Left renal pelvis (tissue), 4 donors: ENCODE results near the gene STK39. TPM values are rescaled to one million over a fixed set of nuclear protein-coding genes. Genes with fewer than 3 reads are reported as not detected.

Source experiments
- DNase-seq, 4 donors: peaks; one replicate each; pipeline ENCODE4 v3.0.0-alpha.2; 2013; ENCODE audit warnings: low read depth in 4 of 4, low spot score in 3 of 4
- polyA plus RNA-seq, 4 donors: library from polyadenylated mRNA; unstranded; fragments of 120-200 nt; gene quantifications; one replicate each; pipeline ENCODE4 v1.2.1, GENCODE V29; 2013; ENCODE audit not compliant: insufficient read length in 4 of 4

STK39 gene
- polyA plus RNA-seq, 4 donors = 30.1 to 40.2 (median 32.5) TPM

DNA sequence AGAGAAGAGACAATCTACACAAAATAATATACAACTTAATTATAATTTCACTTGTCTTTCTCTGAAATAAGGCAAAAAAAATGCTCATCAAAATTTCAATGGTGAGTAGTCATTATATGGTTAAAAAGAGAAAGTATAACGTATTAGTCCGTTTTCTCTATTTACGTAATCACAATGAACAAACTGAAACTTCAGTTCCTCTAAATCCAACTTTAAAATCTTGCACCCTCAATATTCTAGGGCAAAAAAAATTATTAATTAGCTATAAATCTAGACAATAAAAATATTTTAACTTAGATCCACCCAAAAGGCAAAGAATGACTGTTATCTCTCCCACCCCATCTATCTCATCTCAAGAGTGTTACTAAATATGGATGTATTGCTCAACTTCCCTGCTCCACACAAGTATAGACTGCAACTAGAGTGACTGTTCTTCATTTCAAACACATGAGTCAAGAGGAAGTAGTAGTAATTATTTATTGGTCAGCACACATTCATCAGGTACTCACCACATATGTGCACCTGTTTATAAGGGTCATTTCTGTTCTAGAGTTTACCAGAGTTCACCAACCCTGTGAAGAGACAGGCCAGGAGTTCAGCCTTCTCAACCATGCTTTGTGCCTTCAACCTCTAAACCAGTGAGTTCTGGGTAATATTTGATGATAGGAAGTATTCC lies 36.4 kb downstream of the STK39 start:
- no peak for DNase-seq

DNA sequence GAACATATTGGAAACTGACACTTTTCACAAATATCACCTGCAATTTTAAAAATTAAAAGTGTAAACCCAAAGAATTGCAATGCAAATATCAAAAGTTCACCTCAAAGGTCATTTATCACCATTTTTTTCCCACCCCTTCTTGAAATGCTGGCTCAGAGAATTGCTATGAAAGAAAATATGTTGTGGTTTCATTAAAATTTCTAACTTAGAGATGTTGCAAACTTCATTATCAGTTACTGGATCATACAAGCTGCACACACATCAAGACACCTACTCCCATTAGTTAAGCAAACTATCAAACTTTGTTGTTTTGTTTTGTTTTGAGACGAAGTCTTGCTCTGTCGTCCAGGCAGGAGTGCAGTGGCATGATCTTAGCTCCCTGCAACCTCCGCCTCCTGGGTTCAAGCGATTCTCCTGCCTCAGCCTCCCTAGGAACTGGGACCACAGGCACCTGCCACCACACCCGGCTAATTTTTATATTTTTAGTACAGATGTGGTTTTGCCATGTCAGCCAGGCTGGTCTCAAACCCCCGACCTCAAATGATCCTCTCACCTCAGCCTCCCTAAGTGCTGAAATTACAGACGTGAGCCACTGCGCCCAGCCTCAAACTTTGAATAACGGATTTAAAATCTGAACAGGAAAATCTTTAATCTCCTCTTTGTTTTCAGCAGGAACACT lies 37.0 kb downstream of the STK39 start:
- DNase-seq = no peak

- no peak for DNase-seq
Observed at GRCh38 chr2:168208652-168209051, 38.7 kb downstream of the STK39 start.

- DNase-seq = no peak
Observed at GRCh38 chr2:168207851-168208250, 39.5 kb downstream of the STK39 start.

DNA sequence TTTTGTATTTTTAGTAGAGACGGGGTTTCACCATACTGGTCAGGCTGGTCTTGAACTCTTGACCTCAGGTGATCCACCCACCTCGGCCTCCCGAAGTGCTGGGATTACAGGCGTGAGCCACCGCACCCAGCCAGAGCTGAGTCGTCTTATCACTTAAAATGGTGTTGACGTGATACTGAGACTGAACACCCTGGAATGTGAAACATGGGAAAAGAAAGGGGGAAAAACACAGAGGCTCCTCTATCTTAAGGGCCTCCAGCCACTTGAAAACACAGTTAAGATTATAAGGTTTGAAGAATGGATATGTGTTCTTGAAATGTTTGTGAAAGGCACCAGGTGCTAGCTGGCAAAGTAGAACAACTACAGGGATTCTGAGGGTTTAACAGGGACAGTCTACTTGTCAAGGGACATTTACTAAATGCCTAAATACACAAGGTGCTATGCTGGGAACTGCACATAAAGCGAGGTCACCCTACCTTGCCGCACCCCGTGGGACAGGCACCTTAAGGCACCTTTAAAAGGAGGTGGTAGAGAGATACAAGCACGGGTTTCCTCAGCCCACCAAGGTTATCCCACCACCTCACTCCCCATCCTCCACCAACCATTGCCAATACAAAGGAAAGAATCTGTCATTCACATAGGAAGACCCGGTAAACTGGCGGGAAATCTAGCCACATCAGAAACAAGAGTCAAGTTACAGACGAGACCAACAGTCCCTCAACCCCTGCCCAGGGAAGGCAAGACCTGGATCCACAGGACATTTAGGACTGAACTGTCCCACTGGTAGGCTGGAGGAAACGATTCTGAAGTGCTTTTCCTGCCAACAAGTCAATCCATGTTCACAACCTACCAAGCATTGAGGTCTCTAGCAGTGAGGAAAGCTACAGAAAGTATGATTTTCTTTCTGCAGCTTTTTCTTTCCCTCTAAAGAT lies 43.4 kb downstream of the STK39 start:
- no peak for DNase-seq

DNA sequence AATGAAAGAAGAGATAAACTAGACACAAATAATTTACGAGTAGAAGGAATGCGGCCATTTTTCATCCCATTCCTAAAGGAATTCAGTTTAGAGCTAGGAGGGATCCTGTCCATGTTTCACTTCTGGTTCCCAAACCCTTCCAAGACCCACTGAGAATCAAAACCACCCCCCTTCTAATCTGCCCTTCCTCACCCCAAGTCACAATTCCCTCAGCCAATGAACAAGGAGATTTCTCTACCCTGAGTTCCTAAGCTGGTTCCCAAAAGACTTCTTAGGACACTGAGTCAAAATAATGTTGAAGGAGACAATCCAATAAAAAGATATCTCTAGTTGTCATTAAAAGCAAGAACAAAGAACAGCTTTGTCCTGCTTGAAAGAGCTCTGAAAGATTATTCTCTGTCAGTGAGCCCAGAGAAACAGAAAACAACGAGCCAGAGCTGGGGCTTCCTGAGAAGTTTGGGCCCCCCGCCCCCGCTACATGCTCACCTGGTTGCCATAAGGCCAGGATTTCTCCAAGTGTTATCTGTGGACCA lies 45.7 kb downstream of the STK39 start:
- peak in 1 of 4 donors; percentile 11 for DNase-seq

- DNase-seq = peak in 1 of 4 donors; percentile 46
Observed at GRCh38 chr2:168200930-168201583, 46.3 kb downstream of the STK39 start.

DNA sequence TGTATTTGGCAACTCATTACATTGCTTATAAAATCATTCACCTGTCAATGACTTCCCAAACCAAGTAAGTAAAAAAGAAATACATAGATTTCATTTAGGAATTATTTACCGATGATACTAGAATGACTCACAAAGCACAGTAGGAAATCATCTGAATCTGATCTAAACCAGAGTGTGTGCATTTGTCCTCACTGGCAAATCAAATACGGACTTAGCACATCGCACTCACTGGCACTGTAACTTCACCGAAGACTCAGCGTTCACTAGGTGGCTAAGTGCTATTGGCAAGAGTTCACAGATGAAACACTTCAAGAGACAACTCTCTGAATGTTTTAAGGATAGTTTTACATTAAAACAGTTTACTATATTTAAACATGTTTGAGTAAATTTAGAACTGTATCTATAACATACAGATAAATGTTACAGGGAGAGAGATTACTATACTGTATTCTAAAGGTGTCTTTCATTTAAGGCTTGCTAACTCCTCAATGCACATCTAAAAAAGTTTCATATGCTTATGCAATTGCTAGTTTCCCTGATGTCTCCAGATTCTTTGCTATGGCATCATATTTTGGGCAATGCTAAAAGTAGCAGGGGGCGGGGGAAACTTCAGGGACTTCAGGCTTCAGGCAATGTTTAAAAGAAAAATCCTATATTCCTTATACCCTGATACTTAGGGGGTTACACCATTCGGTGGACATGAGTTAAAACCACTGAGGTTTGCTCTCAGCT lies 48.8 kb downstream of the STK39 start:
- no peak for DNase-seq

- DNase-seq = no peak
Observed at GRCh38 chr2:168196764-168197180, 50.6 kb downstream of the STK39 start.

- DNase-seq = no peak
Observed at GRCh38 chr2:168194784-168195522, 52.4 kb downstream of the STK39 start.

- DNase-seq = no peak
Observed at GRCh38 chr2:168192839-168193616, 54.4 kb downstream of the STK39 start.

GRCh38 chr2:168191955-168192785 lies 55.2 kb downstream of the STK39 start:
- no peak for DNase-seq

GRCh38 chr2:168190590-168191336 lies 56.6 kb downstream of the STK39 start:
- DNase-seq = no peak

DNA sequence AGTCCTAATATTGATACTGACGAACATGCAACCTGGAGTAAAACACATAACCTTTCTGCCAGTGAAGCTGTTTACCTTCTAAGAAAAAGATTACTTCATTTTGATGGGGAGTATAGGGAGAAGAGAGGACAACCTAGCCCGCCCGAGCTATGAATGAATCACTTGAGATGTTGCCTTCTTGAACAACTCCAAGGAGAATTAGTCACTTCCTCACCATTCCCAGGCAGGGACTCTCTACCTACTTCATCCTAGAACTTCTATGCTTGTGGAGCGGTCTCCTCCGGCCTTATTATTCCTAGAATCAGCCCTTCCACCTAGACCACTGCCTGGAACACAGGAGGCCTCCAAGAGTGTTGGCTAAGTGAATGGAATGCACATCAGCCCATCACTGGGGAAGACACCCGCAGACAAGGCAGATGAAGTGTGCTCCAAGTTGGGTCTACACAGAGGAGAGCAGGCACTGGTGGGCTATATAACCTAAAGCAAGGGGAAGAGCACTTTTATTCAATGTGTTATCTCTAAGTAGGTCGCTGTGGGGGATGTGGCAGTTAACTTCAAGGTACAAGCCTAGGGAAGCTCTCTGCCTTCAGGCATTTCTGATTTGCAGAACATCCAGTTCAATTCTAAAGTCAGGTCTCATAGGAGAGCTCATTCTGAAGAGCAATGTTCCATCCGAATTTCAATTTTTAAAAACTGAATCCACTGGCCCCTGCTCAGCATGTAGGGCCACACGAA lies 57.4 kb downstream of the STK39 start:
- no peak for DNase-seq

DNA sequence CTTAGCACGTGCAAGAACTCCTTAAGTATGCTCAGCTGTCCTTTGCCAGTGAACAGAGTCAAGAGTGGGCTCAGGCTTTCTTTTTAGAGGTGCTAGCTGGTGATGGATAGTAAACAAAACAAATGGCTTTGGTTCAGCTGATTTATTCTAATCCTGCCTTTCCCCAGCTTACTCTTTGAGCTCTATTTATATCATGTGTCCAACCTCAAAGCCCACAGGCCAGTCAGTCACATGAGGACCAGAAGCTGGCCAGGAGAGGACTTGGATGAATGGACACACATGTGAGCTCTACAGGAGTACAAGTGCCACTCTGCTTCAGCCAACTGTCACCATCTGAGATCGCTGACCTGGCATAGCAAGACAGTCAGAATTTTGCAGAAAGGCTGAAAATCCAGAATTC lies 59.4 kb downstream of the STK39 start:
- no peak for DNase-seq

DNA sequence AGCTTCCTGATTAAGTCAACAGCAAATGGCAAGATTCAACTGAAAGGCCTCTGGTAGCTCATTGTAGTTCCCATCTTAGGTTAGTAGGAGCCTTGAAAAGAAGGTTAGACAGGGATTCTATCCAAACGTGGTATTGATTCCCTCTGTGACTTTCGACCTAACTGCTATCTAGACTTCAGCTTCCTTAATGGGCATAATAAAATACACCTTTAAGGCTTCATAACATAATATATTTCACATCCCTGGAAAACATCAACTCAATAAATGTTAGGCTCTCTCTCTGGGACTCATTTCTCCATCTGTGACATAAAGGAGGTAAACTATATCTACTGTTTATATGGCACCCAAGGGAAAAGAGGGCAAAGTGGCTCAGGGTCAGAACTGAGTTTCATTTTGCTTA lies 60.9 kb downstream of the STK39 start:
- no peak for DNase-seq
